ENCODE data around the gene NCAPD2.

NCAPD2 gene

DNA sequence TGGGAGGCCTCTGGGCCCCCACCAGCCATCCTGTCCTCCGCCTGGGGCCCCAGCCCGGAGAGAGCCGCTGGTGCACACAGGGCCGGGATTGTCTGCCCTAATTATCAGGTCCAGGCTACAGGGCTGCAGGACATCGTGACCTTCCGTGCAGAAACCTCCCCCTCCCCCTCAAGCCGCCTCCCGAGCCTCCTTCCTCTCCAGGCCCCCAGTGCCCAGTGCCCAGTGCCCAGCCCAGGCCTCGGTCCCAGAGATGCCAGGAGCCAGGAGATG is 39.7 kb downstream of the NCAPD2 start (continued):
- no peak for TF ChIP-seq HOXC10 (CRISPR knock-in tag; IDR thresholded peaks at IDR 0.05)
- TF ChIP-seq ZNF48 (tag by site-specific recombination; IDR thresholded peaks at IDR 0.05), result no peak
- TF ChIP-seq TRIM28 (IDR thresholded peaks at IDR 0.05; ENCODE audit: borderline replicate concordance, low read length), result no peak
- TF ChIP-seq, protein P1, sequence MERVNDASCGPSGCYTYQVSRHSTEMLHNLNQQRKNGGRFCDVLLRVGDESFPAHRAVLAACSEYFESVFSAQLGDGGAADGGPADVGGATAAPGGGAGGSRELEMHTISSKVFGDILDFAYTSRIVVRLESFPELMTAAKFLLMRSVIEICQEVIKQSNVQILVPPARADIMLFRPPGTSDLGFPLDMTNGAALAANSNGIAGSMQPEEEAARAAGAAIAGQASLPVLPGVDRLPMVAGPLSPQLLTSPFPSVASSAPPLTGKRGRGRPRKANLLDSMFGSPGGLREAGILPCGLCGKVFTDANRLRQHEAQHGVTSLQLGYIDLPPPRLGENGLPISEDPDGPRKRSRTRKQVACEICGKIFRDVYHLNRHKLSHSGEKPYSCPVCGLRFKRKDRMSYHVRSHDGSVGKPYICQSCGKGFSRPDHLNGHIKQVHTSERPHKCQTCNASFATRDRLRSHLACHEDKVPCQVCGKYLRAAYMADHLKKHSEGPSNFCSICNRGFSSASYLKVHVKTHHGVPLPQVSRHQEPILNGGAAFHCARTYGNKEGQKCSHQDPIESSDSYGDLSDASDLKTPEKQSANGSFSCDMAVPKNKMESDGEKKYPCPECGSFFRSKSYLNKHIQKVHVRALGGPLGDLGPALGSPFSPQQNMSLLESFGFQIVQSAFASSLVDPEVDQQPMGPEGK (tag by site-specific recombination; IDR thresholded peaks at IDR 0.05), result peak; percentile 99; the same call in 1 of the 2 replicates
- TF ChIP-seq, protein P2, sequence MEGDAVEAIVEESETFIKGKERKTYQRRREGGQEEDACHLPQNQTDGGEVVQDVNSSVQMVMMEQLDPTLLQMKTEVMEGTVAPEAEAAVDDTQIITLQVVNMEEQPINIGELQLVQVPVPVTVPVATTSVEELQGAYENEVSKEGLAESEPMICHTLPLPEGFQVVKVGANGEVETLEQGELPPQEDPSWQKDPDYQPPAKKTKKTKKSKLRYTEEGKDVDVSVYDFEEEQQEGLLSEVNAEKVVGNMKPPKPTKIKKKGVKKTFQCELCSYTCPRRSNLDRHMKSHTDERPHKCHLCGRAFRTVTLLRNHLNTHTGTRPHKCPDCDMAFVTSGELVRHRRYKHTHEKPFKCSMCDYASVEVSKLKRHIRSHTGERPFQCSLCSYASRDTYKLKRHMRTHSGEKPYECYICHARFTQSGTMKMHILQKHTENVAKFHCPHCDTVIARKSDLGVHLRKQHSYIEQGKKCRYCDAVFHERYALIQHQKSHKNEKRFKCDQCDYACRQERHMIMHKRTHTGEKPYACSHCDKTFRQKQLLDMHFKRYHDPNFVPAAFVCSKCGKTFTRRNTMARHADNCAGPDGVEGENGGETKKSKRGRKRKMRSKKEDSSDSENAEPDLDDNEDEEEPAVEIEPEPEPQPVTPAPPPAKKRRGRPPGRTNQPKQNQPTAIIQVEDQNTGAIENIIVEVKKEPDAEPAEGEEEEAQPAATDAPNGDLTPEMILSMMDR (tag by site-specific recombination; IDR thresholded peaks at IDR 0.05), result no peak
- no peak for TF ChIP-seq OVOL3 (tag by site-specific recombination; IDR thresholded peaks at IDR 0.05)
- no peak for TF ChIP-seq ZNF544 (tag by site-specific recombination; IDR thresholded peaks at IDR 0.05)
- no peak for TF ChIP-seq ZNF623 (tag by site-specific recombination; IDR thresholded peaks at IDR 0.05)
- no peak for TF ChIP-seq ZNF132 (tag by site-specific recombination; IDR thresholded peaks at IDR 0.05; ENCODE audit: borderline replicate concordance)
- TF ChIP-seq, protein P3, sequence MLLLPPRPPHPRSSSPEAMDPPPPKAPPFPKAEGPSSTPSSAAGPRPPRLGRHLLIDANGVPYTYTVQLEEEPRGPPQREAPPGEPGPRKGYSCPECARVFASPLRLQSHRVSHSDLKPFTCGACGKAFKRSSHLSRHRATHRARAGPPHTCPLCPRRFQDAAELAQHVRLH (tag by site-specific recombination; IDR thresholded peaks at IDR 0.05), result no peak; the same call in 1 of the 2 replicates
- no peak for TF ChIP-seq ZNF23 (tag by site-specific recombination; IDR thresholded peaks at IDR 0.05; ENCODE audit: borderline replicate concordance)
- TF ChIP-seq, protein P4, sequence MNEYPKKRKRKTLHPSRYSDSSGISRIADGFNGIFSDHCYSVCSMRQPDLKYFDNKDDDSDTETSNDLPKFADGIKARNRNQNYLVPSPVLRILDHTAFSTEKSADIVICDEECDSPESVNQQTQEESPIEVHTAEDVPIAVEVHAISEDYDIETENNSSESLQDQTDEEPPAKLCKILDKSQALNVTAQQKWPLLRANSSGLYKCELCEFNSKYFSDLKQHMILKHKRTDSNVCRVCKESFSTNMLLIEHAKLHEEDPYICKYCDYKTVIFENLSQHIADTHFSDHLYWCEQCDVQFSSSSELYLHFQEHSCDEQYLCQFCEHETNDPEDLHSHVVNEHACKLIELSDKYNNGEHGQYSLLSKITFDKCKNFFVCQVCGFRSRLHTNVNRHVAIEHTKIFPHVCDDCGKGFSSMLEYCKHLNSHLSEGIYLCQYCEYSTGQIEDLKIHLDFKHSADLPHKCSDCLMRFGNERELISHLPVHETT (tag by site-specific recombination; IDR thresholded peaks at IDR 0.05), result no peak
- TF ChIP-seq GFI1B (tag by site-specific recombination; IDR thresholded peaks at IDR 0.05), result no peak
- TF ChIP-seq, protein P5, sequence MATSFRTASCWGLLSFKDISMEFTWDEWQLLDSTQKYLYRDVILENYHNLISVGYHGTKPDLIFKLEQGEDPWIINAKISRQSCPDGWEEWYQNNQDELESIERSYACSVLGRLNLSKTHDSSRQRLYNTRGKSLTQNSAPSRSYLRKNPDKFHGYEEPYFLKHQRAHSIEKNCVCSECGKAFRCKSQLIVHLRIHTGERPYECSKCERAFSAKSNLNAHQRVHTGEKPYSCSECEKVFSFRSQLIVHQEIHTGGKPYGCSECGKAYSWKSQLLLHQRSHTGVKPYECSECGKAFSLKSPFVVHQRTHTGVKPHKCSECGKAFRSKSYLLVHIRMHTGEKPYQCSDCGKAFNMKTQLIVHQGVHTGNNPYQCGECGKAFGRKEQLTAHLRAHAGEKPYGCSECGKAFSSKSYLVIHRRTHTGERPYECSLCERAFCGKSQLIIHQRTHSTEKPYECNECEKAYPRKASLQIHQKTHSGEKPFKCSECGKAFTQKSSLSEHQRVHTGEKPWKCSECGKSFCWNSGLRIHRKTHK (tag by site-specific recombination; IDR thresholded peaks at IDR 0.05), result no peak
- no peak for TF ChIP-seq ZNF501 (tag by site-specific recombination; IDR thresholded peaks at IDR 0.05)
- TF ChIP-seq, protein P6, sequence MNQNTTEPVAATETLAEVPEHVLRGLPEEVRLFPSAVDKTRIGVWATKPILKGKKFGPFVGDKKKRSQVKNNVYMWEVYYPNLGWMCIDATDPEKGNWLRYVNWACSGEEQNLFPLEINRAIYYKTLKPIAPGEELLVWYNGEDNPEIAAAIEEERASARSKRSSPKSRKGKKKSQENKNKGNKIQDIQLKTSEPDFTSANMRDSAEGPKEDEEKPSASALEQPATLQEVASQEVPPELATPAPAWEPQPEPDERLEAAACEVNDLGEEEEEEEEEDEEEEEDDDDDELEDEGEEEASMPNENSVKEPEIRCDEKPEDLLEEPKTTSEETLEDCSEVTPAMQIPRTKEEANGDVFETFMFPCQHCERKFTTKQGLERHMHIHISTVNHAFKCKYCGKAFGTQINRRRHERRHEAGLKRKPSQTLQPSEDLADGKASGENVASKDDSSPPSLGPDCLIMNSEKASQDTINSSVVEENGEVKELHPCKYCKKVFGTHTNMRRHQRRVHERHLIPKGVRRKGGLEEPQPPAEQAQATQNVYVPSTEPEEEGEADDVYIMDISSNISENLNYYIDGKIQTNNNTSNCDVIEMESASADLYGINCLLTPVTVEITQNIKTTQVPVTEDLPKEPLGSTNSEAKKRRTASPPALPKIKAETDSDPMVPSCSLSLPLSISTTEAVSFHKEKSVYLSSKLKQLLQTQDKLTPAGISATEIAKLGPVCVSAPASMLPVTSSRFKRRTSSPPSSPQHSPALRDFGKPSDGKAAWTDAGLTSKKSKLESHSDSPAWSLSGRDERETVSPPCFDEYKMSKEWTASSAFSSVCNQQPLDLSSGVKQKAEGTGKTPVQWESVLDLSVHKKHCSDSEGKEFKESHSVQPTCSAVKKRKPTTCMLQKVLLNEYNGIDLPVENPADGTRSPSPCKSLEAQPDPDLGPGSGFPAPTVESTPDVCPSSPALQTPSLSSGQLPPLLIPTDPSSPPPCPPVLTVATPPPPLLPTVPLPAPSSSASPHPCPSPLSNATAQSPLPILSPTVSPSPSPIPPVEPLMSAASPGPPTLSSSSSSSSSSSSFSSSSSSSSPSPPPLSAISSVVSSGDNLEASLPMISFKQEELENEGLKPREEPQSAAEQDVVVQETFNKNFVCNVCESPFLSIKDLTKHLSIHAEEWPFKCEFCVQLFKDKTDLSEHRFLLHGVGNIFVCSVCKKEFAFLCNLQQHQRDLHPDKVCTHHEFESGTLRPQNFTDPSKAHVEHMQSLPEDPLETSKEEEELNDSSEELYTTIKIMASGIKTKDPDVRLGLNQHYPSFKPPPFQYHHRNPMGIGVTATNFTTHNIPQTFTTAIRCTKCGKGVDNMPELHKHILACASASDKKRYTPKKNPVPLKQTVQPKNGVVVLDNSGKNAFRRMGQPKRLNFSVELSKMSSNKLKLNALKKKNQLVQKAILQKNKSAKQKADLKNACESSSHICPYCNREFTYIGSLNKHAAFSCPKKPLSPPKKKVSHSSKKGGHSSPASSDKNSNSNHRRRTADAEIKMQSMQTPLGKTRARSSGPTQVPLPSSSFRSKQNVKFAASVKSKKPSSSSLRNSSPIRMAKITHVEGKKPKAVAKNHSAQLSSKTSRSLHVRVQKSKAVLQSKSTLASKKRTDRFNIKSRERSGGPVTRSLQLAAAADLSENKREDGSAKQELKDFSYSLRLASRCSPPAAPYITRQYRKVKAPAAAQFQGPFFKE (tag by site-specific recombination; IDR thresholded peaks at IDR 0.05; ENCODE audit: borderline replicate concordance), result no peak
- no peak for TF ChIP-seq ZNF239 (tag by site-specific recombination; IDR thresholded peaks at IDR 0.05)
- TF ChIP-seq EGR2 (tag by site-specific recombination; IDR thresholded peaks at IDR 0.05; ENCODE audit: low read depth), result no peak
- TF ChIP-seq ZNF654 (tag by site-specific recombination; IDR thresholded peaks at IDR 0.05; ENCODE audit: low read depth), result no peak
- TF ChIP-seq, protein P7, sequence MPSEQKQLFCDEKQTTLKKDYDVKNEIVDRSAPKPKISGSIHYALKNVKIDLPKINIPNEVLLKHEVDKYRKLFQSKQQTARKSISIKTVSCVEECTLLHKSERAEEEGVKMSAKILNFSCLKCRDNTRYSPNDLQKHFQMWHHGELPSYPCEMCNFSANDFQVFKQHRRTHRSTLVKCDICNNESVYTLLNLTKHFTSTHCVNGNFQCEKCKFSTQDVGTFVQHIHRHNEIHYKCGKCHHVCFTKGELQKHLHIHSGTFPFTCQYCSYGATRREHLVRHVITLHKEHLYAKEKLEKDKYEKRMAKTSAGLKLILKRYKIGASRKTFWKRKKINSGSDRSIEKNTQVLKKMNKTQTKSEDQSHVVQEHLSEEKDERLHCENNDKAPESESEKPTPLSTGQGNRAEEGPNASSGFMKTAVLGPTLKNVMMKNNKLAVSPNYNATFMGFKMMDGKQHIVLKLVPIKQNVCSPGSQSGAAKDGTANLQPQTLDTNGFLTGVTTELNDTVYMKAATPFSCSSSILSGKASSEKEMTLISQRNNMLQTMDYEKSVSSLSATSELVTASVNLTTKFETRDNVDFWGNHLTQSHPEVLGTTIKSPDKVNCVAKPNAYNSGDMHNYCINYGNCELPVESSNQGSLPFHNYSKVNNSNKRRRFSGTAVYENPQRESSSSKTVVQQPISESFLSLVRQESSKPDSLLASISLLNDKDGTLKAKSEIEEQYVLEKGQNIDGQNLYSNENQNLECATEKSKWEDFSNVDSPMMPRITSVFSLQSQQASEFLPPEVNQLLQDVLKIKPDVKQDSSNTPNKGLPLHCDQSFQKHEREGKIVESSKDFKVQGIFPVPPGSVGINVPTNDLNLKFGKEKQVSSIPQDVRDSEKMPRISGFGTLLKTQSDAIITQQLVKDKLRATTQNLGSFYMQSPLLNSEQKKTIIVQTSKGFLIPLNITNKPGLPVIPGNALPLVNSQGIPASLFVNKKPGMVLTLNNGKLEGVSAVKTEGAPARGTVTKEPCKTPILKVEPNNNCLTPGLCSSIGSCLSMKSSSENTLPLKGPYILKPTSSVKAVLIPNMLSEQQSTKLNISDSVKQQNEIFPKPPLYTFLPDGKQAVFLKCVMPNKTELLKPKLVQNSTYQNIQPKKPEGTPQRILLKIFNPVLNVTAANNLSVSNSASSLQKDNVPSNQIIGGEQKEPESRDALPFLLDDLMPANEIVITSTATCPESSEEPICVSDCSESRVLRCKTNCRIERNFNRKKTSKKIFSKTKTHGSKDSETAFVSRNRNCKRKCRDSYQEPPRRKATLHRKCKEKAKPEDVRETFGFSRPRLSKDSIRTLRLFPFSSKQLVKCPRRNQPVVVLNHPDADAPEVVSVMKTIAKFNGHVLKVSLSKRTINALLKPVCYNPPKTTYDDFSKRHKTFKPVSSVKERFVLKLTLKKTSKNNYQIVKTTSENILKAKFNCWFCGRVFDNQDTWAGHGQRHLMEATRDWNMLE (tag by site-specific recombination; conservative IDR thresholded peaks at IDR 0.05; ENCODE audit: low read depth), result no peak
- no peak for TF ChIP-seq ZNF354C (tag by site-specific recombination; IDR thresholded peaks at IDR 0.05; ENCODE audit: borderline replicate concordance, low read depth)
- no peak for TF ChIP-seq ZNF664 (tag by site-specific recombination; IDR thresholded peaks at IDR 0.05)
- TF ChIP-seq ZNF529 (tag by site-specific recombination; IDR thresholded peaks at IDR 0.05; ENCODE audit: insufficient replicate concordance), result no peak
